Measurements from ENCODE around the gene FAM13C. TPM values are rescaled to one million over a fixed set of nuclear protein-coding genes. Genes with fewer than 3 reads are reported as not detected.
"Not testable (repeated sequence)": the region's sequence is repeated elsewhere in the genome, so short reads cannot be mapped to it uniquely, and the experiment has no call there.

The FAM13C gene
- total RNA-seq, 2 experiments from 2014 or later = 0.21 TPM; not detected in 1

DNA sequence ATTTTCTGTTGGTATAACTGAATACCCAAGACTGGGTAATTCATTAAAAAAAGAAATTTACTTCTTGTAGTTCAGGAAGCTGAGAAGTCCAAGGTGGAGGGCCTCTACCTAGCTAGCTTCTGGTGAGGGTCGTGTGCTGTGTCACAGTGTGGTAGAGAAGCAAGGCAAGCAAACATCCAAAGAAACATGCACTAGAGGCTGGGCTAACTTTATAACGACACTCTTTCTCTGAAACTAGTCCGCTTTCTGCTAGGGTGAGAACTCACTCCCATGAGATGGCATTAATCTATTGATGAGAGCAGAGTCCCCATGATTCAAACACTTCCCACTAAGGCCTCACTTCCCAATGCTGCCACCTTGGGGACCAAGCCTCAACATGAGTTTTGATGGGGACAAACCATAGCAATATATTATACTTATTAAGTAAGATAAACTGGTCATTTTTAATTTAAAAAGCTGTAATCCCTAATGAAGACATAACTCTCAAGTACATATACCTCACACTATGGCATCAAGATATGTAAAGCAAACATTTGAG is 135.1 kb downstream of the FAM13C start:
- Mint-ChIP-seq H3K9me3 (no peaks in the 10 kb centered on the region), H3K27ac (no peak overlapping the region), H3K4me3 (no peak overlapping the region), H3K27me3 (no peaks in the 10 kb centered on the region), H3K4me1 (no peaks in the 10 kb centered on the region), H3K36me3 (no peaks in the 10 kb centered on the region)
- no peak for DNase-seq

GRCh38 chr10:59225211-59225610 is 137.1 kb downstream of the FAM13C start:
- Mint-ChIP-seq H3K4me1 (no peaks in the 10 kb centered on the region), H3K4me3 (no peak overlapping the region), H3K27me3 (no peaks in the 10 kb centered on the region), H3K9me3 (no peaks in the 10 kb centered on the region), H3K36me3 (no peaks in the 10 kb centered on the region), H3K27ac (no peak overlapping the region)
- no peak for DNase-seq

- not testable (repeated sequence) for H3K4me3 Mint-ChIP-seq, H3K4me1 Mint-ChIP-seq, DNase-seq, H3K36me3 Mint-ChIP-seq, H3K27ac Mint-ChIP-seq, H3K27me3 Mint-ChIP-seq, H3K9me3 Mint-ChIP-seq
Observed at GRCh38 chr10:59223597-59223996, 138.8 kb downstream of the FAM13C start.

DNA sequence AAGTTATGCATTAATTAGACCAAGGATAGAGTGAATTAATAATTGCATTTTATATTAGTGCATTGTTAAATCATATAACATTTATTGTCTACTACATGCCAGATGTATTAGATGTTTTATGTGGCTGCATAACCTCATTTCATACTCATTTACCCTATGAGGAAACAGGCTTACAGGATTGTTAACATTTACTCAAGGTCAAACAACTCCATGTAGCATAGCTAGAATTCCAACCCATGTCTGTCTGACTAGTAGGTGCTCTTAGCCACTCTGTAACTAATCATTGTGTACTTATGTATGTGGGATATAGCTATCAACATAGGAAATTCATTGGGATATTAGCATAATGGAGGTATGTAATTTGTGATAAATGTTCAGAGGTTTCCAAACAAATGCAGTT is 139.6 kb downstream of the FAM13C start:
- Mint-ChIP-seq H3K4me1 (no peaks in the 10 kb centered on the region), H3K4me3 (no peak overlapping the region), H3K9me3 (no peaks in the 10 kb centered on the region), H3K36me3 (no peaks in the 10 kb centered on the region), H3K27ac (no peak overlapping the region), H3K27me3 (no peaks in the 10 kb centered on the region)
- no peak for DNase-seq

DNA sequence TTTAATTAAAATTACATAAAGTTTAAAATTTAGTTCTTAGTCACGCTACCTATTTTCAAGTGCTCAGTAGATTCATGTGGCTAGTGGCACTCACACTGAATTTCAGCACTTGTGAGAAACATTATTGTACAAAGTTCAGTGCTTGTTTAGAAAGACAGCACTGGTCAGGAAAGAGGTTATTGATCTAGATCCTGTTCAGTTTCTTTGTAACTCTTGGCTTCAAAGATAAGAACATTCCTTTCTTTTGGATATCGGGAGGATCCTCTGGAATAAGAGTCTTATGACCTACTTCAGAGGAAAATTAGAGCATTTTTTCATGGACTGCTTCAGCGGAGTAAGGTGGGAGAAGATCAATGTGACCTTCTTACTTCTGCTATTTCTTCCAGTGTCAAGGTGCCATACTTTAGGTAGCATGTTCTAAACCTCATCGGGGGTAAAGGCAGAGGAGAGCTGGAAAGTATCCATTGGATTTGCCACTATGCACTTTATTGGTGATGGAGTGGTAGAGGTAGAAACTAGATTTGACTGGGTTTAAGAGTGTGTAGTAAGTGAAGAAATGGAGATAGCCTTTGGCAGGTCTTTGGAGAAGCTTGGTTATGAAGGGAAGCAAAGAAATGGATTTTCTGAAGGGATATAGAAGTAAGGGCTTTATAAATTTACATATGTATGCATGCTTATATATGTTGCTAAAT is 146.0 kb downstream of the FAM13C start:
- no peak for DNase-seq
- no peaks in the 10 kb centered on the region for H3K9me3 Mint-ChIP-seq
- no peak overlapping the region for H3K27ac Mint-ChIP-seq
- H3K27me3 Mint-ChIP-seq = no peaks in the 10 kb centered on the region
- H3K4me3 Mint-ChIP-seq = no peak overlapping the region
- H3K36me3 Mint-ChIP-seq = no peaks in the 10 kb centered on the region
- no peaks in the 10 kb centered on the region for H3K4me1 Mint-ChIP-seq

GRCh38 chr10:59214160-59214559 is 148.2 kb downstream of the FAM13C start:
- Mint-ChIP-seq H3K36me3 (no peaks in the 10 kb centered on the region), H3K27me3 (no peaks in the 10 kb centered on the region), H3K27ac (no peak overlapping the region), H3K4me3 (no peak overlapping the region), H3K9me3 (peaks cover 2% of the 10 kb centered on the region), H3K4me1 (no peaks in the 10 kb centered on the region)
- DNase-seq = no peak

- no peak overlapping the region for H3K27ac Mint-ChIP-seq
- peaks cover 2% of the 10 kb centered on the region for H3K9me3 Mint-ChIP-seq
- no peaks in the 10 kb centered on the region for H3K36me3 Mint-ChIP-seq
- no peaks in the 10 kb centered on the region for H3K4me1 Mint-ChIP-seq
- no peaks in the 10 kb centered on the region for H3K27me3 Mint-ChIP-seq
- DNase-seq = no peak
- no peak overlapping the region for H3K4me3 Mint-ChIP-seq
Observed at GRCh38 chr10:59212301-59212798, 150.0 kb downstream of the FAM13C start.

GRCh38 chr10:59206204-59206720 is 156.1 kb downstream of the FAM13C start:
- DNase-seq = no peak
- Mint-ChIP-seq H3K27ac (no peak overlapping the region), H3K27me3 (no peaks in the 10 kb centered on the region), H3K4me1 (no peaks in the 10 kb centered on the region), H3K9me3 (peaks cover 2% of the 10 kb centered on the region), H3K36me3 (no peaks in the 10 kb centered on the region), H3K4me3 (no peak overlapping the region)

Other genes with a start within 250 kb of the FAM13C start
- not detected for gene PHYHIPL, start 185.9 kb downstream of the FAM13C start, total RNA-seq